ENCODE results near the gene RPS26.
"Not testable (repeated sequence)": the region's sequence is repeated elsewhere in the genome, so short reads cannot be mapped to it uniquely, and the experiment has no call there.

Gene RPS26

DNA sequence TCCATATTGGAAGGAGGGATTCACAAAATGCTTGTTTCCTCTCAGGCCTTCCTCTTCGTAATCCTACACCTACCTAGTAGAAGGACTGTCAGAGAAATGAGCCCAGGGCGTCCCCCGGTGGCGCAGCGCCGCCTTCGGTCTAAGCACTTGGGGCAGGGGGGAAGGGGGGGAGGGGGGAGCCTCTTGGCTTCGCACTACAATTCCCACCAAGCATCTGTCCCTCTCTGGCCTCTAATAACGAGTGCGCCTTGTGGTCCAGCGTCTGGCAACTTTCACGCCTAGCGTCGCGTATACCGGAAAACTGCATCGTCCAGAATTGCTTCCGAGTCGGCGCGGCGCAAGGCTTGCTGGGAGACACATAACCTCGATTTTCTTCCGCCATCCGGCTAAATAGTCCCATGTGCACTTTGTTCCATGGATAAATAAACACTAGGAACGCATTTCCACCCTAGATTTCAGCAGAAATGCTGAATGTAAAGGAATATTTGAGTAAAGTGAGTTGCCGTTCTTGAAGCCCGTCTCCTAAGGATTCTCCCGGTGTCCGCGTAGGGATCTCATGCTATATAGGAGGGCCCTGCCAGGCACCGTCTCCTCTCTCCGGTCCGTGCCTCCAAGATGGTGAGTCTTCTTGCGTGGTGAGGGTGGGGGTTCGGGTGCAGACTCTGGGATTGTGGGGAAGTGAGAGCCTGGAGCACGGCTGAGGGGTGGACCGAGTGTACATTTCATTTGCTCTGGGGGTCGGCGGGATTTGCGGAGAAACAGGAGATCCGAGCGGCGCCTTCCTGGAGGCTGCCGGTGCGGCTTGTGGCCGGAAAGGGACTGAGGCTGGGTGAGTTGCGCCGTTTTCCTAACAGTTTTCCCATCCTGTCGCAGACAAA is at the start of gene RPS26:
RPS26 (plus strand) TSS at position 367 of the 878 bp plus-strand sequence; CDS start at position 616, 249 bp downstream.
- peak; percentile 99 for DNase-seq (ENCODE audit: low read depth)

DNA sequence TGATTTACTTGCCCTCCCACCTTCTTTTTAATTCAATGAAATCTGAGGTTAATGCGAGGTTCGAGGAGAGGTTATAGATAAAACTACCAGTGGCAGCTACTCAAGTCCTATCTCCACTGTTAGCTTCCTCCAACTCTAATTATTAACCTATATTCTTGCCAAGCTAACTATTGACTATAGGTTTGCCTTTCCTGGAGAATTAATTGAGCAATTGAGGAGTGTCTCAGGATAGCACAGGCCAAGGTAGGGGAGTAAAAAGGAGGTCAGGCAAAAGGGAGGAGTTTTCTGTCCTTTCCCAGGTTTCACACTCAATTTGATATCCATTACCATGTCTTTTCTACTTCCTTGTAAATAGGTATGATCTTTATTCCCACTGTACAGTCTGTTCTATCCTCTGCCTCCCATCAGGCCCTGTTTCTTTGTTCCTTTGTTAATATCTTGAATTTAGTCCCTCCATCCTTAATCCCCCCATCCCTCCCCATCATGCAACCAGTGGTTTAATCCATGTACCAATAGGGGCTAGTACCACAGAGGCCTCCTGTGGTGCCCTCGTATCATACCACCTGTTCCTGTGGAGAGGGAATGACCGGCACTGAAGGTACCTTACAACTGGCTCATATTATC is 48.4 kb upstream of the RPS26 start:
- no peak for DNase-seq (ENCODE audit: low read depth)

DNA sequence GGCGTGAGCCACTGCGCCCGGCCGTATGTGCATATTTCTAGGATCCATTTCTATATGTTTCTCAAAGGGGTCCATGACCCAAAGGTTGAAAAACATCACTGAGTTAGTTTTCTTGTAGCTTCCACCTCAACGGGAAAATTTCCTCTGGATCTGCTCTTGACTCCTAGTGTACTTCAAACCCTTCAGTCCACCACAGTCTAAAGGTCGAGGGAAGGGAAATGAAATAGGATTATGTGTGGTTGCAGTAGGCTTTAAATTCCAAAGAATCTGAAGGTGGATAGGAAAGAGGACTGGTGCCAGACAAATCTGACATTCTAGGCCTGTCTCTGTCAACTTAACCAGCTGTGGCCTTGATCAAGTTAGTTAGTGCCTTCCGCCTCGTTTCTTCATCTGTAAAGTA is 46.4 kb upstream of the RPS26 start:
- DNase-seq (ENCODE audit: low read depth), result no peak

DNA sequence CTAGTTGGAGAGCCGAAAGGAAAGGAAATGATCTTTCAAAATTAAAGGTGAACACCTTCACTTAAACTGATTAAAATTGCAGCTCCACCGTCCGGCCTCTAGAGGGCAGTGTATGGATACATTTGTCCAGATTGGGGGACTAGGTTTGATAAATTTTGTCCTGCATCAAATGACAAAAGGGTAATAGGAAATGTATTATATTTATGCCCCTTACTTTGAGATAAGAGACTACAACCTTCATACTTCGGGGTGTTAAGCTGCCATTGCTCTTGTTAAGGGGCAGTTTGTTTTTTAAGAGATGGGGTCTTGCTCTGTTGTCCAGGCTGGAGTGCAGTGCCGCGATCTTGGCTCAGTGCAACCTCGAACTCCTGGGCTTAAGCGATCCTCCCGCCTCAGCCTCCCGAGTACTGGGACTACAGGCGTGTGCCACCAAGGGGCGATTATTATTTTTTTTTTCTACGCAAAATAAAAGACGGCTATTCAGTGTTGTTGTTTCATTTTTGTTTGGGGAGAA is 45.5 kb upstream of the RPS26 start:
- peak; percentile 70 for DNase-seq (ENCODE audit: low read depth)

DNA sequence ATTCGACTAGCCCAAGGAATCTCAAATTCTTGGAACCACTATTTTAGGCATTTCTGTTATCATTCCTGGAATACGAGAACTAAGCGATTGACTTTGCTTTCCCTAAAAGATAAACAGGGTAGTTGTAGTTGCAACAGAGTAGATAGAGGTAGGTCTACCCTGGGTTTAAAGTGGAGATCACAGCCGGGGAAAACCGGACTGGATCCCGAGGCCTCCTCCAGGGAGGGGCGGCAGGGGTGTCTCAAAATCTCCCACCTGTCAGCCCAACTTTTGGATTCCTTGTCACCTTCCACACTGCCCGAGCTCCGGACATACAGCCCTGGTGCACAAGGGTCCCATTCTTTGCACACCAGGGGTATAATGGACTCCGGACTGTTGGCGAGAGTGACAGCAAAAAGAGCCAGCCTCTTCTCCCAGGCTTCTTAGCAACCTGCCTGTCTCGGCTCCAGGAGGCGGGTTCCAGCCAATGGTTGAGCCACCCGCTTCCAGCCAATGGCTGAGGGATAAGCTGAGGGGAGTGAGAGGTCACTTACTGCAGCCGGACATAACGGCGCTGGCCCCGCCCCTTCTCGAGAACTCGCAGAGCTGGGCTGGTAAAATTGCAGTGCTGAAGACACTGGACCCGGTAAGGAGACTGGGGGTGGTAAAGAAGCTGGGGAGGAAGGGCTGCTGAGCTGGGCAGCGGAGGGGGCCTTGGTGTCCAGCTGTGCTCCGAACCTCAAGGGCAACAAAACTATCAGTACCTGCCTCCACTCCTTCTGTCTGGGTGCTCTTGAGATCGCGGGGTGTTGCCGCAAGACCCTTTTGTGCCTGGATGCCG is 44.8 kb upstream of the RPS26 start, which contains the start of gene SUOX:
SUOX (plus strand) TSS at position 562 of the 820 bp plus-strand sequence. CDS start 4,946 bp downstream, outside the sequence.
- DNase-seq (ENCODE audit: low read depth), result peak; percentile 98

DNA sequence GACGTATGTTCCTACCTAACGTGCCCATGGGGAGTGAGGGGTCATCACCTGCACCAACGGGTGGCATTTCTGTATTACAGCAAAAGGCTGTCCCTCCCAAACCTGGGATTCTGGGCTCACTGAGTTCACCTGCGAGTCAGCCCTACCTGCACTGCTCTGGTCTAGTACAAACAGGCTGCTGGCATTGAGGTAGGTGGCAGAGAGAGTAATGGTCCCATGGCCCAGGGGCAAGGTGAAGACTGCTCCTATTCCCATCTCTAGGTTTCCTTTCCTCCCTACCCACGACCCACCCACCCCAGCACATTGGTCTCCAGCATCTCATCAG is 44.2 kb upstream of the RPS26 start:
- no peak for DNase-seq (ENCODE audit: low read depth)

DNA sequence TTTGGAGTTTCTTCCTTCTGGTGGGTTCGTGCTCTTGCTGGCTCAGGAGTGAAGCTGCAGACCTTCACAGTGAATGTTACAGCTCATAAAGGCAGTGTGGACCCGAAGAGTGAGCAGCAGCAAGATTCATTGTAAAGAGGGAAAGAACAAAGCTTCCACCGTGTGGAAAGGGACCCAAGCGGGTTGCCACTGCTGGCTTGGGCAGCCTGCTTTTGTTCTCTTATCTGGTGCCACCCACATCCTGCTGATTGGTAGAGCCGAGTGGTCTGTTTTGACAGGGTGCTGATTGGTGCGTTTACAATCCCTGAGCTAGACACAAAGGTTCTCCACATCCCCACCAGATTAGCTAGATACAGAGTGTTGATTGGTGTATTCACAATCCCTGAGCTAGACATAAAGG is 42.2 kb upstream of the RPS26 start:
- DNase-seq (ENCODE audit: low read depth), result not testable (repeated sequence)

DNA sequence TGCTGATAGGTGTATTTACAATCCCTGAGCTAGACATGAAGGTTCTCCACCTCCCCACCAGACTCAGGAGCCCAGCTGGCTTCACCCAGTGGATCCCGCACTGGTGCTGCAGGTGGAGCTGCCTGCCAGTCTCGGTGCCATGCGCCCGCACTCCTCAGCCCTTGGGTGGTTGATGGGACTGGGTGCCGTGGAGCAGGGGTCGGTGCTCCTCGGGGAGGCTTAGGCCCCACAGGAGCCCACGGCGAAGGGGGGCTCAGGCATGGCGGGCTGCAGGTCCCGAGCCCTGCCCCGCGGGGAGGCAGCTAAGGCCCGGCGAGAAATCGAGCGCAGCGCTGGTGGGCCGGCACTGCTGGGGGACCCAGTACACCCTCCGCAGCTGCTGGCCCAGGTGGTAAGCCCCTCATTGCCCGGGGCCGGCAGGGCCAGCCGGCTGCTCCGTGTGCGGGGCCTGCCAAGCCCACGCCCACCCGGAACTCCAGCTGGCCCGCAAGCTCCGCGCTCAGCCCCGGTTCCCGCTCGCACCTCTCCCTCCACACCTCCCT is 41.6 kb upstream of the RPS26 start:
- not testable (repeated sequence) for DNase-seq (ENCODE audit: low read depth)

DNA sequence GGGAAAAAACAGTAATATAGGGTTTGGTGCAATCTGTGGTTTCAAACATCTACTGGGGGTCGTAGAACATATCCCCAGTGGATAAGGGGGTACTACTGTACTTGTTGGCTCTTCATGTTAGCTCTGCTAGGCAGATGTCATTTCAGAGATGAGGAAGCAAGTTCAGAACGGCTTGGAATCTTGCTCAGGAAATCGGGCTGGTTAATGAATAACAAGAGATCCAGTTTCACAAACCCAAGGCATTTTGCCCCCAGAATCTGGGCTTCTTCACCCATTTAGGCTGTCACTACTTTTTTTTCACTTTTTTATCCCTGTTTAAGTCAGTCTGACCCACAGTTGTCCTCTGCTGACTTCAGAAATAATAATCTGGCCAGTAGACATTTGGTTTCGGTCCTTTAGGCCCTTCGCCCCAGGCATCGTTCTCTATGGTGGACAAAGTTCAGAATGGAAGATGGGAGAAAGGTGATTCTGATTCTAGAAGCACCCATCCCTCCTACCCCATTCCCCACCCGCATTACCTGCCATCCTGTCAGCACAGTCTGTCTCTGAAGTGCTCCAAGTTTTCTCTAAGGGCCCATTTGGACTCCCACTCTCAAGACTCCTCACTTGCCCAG is 40.1 kb upstream of the RPS26 start:
- no peak for DNase-seq (ENCODE audit: low read depth)

DNA sequence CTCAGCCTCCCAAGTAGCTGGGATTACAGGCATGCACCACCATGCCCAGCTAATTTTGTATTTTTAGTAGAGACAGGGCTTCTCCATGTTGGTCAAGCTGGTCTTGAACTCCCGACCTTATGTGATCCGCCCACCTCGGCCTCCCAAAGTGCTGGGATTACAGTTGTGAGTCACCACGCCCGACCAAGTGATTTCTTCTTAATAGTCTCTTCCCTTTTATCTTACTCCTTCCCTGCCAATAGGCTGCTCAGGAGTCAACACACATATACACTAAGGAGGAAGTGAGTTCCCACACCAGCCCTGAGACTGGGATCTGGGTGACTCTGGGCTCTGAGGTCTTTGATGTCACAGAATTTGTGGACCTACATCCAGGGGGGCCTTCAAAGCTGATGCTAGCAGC is 38.3 kb upstream of the RPS26 start:
- DNase-seq (ENCODE audit: low read depth), result not testable (repeated sequence)

DNA sequence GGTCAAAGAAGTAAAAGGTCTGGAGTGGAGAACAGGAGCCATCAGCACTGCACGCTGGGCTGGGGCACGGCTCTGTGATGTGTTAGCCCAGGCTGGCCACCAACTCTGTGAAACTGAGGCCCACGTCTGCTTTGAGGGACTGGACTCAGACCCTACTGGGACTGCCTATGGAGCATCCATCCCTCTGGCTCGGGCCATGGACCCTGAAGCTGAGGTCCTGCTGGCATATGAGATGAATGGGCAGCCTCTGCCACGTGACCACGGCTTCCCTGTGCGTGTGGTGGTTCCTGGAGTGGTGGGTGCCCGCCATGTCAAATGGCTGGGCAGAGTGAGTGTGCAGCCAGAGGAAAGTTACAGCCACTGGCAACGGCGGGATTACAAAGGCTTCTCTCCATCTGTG is 37.5 kb upstream of the RPS26 start:
- DNase-seq (ENCODE audit: low read depth), result no peak

DNA sequence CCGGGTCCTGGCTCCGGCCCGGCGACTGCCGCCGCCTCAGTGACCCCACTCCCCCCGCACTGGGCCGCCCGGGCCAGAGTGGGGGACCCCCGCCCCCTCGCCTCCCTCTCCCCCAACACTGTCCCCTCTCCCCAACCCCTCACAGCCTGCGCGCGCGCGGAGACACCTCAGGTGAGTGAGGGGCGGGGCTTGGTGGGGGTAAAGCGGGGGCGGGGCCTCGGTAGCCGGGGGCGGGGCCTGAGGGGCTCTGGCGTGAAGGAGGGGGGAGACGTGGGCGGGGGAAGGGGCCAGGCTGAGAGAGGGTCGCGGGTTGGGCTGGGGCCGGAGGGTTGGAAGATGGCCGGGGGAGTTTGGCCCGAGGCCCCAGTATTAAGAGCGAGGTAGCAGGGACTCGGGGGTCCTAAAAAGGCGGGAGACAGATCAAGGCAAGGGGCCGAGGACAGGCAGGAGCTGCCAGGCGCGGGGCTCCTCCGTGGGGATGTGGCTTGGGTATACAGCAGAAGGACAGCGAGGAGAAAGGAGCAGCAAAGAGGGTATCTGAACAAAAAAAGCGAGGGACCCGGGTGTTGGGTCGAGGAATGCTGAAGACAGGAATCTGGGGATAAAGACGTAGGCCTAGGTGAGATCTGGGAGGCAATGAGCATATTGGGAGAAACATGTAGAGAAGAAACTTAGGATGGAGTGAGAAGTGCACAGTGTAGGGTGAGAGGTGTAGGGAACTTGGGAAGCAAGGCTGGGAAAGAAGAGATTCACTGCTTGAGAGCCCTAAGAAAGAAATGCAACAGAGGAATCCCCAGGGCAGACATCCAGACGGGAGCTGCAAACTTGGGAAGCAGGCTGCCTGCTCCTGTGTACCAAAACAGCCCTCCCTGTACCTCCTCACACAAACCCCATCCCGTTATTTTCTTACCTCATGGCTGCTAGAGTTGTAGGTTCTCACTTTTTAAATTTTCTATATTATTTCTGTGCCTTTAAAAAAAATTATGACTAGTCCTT is 33.9 kb upstream of the RPS26 start:
- DNase-seq (ENCODE audit: low read depth), result peak; percentile 35

DNA sequence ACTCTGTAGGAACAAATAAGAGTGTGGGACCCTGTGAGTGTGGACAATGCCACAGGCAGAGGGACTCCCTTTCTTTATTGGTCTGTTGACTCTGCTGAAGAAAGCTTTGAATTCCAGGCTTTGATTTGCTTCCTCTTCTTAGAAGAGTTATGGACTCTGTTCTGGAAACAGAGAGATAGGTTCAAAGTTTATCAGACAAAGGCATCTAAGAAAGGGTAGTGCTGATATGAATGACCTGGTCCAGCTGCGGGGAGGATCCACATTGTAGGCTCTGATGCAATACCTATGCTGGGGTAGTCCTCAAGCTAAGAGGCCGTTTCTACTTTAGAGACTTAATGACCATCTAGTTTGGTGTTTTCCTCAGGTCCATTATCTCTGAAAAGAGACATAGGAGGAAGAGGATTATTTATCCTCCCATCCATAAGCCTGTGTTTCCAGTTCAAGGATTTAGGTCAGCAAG is 31.6 kb upstream of the RPS26 start:
- DNase-seq (ENCODE audit: low read depth), result no peak

DNA sequence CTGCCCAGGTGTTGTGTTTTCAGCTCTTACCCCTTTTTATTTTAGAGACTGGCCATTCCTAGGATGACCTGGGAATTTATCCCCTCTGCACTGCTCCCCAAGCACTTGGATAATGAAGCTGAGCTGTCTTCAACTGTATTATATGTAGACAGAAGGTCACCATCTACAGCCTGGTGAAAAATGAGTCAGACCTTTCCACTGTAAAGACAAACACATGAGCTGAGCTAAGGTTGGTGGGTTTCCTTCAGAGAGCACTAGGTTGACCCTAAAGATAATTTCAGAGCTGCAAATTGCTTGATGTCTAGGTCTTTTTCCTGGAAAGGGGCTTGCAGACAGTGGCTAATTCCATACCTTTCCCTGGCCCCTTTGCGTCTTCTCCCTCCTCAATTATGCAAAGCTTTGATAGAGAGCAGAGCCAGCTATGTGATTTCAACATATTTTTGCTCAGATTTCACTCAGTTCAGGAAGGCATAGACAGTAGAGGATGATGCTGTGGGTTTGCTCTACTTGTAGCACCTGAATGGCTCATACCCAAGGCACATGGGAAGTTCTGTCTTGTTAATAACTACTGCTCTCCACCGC is 30.1 kb upstream of the RPS26 start:
- DNase-seq (ENCODE audit: low read depth), result no peak

DNA sequence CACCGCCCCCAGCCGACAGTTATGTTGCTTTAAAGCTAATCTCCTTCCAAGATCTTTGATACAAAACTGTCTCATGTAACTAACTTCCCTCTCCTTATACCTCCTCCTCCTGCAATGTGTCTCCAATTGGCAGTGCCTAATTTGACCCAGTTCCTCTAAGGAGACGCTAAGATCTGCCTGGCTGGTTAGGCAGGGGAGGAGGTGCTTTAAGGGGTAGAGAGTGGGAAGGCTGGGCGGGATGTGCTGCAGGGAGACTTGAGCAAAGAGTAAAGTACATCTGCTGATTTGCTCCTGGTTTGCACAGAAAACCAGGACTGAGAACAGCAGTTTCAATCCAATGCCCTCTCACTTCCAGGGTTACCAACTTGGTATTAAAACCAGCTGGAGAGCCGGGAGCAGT is 28.2 kb upstream of the RPS26 start:
- no peak for DNase-seq (ENCODE audit: low read depth)

DNA sequence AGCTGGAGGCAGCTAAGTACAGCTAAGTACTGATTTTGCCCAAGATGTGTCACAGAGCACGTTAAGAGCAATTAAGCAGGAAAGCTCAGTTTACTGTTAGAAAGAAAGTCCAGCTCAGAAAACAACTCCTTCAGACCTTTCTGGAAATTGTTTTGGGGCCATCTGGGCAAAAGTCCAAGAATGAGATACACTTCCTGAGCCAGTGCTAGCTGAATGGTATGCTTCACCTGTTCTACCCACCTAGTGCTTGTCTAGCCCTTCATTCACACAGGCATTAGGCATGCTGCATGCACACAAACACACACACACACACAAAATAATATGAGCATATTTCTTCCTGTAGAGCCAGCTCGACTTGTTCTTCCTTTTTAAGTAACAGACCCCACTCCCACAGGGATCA is 27.5 kb upstream of the RPS26 start:
- DNase-seq (ENCODE audit: low read depth), result no peak

DNA sequence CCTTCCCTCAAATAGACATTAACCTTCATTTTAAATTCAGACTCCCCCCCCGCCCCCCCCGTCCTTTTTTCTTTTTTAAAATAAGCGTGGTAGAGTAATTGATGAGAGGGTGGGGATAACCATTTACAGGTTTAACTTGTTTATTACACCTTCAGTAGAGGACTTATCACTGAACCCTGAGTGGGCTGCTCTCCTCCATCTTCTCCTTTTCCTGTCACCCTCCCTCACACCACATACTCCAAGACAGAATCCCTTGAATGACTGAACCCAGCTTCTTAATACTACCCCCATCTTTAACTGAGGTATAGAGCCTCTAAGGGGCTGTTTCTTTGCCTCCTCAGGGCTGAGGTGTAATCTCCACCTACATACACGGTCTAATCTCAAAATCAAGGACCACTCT is 24.5 kb upstream of the RPS26 start:
- DNase-seq (ENCODE audit: low read depth), result no peak

DNA sequence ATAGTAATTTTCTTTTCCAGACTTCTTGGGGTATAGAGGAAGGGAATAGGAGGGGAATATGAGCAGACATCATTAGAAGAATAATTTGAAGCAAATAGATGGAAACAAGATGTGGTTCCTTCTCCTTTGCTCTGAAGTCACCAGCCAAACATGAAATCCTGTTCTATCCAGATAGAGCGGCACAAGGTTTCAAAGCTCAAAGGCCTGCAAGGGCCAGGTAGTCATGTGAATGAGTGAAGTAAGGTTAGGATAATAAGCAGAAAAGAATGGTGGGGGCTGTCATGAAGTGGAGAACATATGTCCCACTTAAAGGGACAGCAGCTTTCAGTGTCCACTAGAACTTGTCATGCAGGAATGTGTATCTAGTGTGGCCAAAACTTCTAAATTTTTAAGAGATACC is 23.4 kb upstream of the RPS26 start:
- DNase-seq (ENCODE audit: low read depth), result no peak

DNA sequence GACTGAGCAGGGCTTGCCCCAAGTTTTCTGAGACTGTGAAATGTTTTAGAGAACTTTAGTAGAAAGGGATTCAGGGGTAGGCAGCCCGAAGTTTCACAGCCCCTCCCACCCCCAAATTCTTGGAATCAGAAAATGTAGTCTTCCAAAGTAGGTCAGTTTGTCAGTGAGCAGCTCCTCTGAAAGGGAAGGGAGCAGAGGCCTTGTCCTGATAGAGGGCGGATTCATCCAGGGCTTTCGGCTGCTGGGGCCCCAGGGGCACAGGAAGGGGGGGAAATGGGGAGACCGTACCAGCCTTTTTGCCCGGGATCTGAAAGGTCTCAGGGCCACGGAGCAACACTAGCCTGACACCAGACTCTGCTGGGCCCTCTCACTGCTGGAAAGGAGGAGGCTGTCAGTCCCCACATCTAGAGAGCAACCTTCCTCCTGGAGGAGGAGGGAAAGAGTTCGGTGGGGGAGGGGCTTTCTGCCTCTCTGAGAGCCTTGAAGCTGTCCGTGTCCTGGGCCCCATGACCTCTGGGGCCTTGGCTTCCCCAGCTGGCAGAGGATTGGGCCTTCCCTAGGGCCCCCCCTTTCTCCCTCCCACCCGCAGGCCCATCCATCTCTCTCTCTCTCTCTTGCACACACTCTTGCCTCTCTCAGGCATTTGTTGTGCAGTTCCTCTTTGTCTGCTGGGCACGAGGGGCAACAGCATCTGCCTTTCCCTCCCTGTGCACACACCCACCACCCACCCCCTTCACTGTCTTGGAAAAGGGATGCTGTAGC is 21.1 kb upstream of the RPS26 start, which contains the start of gene IKZF4:
IKZF4 (plus strand) TSS at position 621 of the 762 bp plus-strand sequence. CDS start 451 bp downstream, outside the sequence.
- peak; percentile 25 for DNase-seq (ENCODE audit: low read depth)

Data from EH (cell line).